Epithelial cell of proximal tubule (primary cell): ENCODE measurements around the gene MDM1. TPM values are rescaled to one million over a fixed set of nuclear protein-coding genes. Genes with fewer than 3 reads are reported as not detected.

Experiments
- DNase-seq: peaks from one replicate; pipeline ENCODE4 v3.0.0-alpha.2; 2011; ENCODE audit warnings: low read depth
- H3K4me3 ChIP-seq: 2 replicates; pipeline ENCODE4 v1.5.1; 2011; ENCODE audit warnings: low read depth, mild to moderate bottlenecking, low read length
- total RNA-seq: library from RNA; depleted of rRNA; stranded (reverse); fragments of >200 nt; gene quantifications from 2 replicates; pipeline ENCODE4 v1.2.3, GENCODE V29; 2015
- TF ChIP-seq, protein P1 (sequence below): conservative IDR thresholded peaks from 2 replicates; pipeline ENCODE4 v1.5.1; 2012; ENCODE audit warnings: low read depth, mild to moderate bottlenecking, low read length

MDM1 gene
- total RNA-seq, 1 donor from 2014 or later, result 3.9 TPM

DNA sequence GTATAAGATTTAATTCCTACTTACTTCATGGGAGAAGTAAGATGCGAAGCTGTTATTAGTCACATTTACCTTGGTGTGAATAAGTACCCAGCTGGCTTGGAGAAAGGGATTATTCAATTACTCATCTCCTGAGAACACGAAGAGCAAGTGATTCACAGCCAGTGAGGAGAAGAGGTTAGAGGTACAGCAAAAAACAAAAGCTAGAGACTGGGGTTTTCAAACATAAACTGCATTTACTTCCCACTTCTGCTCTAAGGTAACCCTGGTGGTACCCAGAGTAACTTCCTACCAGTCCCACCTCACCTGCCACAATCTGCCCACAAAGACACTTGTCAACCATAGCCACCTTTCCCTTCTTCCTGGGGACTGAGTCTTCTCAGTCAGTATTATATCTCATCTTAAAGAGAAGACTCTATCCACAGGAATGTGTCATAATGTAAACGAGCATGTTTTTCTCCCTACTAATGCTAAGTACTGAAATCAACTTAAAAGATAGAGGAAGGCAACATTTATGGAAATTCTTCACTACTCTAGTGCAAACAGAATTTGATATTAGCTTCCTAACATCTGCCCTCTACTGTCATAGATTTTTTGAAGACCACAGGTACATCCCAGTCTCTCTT lies 72.7 kb downstream of the MDM1 start:
- DNase-seq, result peak; percentile 69
- TF ChIP-seq, protein P1, sequence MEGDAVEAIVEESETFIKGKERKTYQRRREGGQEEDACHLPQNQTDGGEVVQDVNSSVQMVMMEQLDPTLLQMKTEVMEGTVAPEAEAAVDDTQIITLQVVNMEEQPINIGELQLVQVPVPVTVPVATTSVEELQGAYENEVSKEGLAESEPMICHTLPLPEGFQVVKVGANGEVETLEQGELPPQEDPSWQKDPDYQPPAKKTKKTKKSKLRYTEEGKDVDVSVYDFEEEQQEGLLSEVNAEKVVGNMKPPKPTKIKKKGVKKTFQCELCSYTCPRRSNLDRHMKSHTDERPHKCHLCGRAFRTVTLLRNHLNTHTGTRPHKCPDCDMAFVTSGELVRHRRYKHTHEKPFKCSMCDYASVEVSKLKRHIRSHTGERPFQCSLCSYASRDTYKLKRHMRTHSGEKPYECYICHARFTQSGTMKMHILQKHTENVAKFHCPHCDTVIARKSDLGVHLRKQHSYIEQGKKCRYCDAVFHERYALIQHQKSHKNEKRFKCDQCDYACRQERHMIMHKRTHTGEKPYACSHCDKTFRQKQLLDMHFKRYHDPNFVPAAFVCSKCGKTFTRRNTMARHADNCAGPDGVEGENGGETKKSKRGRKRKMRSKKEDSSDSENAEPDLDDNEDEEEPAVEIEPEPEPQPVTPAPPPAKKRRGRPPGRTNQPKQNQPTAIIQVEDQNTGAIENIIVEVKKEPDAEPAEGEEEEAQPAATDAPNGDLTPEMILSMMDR, result no peak
- H3K4me3 ChIP-seq, result no peak overlapping the region

GRCh38 chr12:68253504-68253903 lies 78.7 kb downstream of the MDM1 start, which contains the start of gene IL22:
Gene IL22 (minus strand): TSS chr12:68253604. CDS start chr12:68253448, 156 bp downstream.
- TF ChIP-seq, protein P1, result no peak
- DNase-seq, result no peak
- H3K4me3 ChIP-seq, result no peak within 1 kb of the TSS

DNA sequence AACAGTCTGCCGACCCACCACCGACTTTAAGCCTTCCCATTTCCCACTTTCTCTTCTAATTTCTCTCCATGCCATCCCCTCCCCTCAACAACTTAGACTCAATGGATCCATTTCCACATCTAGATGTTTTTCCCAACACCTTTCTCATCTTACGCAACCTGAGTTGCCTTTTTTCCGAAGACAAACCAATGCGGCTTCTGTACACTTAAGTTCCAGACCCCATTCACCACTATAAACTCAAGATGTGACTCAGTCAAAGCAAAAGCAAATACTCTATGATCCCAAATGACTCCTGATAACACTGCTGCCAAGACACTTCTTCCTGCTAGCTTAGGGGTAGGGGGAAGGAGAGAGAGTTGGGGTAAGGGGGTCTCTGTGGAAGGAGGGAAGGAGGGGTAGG lies 80.1 kb downstream of the MDM1 start:
- TF ChIP-seq, protein P1, result no peak
- no peak overlapping the region for H3K4me3 ChIP-seq
- DNase-seq, result no peak

DNA sequence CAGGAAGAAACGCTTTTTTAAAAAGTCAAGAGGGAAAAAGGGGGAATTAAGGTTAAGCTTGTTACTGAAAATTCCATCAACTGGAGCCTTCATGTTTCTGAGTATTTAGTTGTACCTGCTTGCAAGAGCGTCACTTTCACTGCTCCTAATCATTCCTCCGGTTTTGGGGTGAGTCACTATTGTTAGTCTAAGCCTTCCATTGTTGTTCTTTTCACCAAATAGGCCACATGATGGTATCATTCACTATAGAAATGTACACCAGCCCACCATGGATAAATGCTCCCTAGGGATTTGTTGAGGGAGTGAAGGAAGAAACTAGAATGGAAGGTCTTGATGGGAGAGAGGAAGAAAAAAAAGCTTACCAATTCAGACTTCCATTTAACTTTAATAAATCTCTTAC lies 81.7 kb downstream of the MDM1 start:
- no peak for DNase-seq
- TF ChIP-seq, protein P1, result no peak
- H3K4me3 ChIP-seq, result no peak overlapping the region

DNA sequence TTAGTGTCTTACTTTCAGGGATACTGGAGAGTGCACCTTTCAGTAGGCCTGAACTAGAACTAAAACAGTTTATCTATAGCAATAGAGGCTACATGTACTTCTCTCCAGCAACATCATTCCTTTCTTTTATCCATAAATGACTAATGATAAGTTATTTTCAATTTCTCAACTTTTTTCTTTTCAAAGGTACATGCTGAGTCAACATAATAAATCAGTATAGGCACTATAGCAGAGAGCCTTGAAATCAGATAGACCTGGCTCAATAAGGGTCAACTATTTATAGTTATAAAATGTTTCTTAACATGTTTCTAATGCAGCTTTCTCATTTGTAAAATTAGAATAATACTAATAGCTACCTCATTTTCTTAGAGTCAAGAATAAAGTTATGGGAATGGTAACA lies 84.4 kb downstream of the MDM1 start:
- TF ChIP-seq, protein P1, result no peak
- DNase-seq, result no peak
- H3K4me3 ChIP-seq, result no peak overlapping the region

GRCh38 chr12:68246350-68246749 lies 85.8 kb downstream of the MDM1 start:
- TF ChIP-seq, protein P1, result no peak
- H3K4me3 ChIP-seq, result no peak overlapping the region
- no peak for DNase-seq

DNA sequence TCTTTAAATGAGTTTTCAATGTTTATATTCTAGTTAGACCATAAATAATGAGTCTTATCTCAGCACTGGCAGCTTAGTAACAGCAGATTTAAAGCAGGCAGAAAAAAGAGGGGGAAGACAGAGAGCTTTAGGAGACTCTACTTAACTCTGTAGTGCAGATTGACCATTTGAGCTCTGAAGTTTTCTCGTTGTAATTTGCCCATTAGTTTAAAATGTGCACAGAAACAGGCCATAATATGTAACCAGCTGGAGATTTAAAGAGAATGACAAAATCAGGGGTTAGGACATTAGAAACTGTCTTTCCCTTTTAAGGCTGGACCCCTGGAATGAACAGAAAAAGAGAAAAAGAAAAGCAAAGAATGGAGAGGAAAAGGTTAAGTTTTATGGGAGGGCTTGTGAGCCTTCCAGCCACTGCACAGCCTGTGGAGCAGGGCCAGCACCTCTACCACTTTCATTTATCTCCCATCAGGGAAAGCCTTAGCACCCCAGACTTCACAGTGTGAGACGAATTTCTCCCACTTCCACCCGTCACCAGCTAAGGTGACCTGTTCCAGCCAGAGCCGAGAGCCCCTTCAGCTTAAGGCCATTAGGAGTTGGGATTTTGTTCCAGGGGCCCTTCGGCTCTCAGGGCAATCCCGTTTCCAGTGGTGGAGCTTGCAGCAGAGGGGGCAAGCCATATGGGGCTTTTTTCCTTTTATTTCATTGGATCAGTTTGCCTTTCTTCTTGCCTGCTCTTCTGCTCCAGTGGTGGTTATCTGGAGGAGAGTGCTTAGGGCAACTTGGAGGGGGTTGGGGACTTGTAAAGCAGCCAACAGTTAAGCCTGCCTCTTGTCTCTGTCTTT lies 86.8 kb downstream of the MDM1 start:
- H3K4me3 ChIP-seq, result no peak overlapping the region
- TF ChIP-seq, protein P1, result no peak
- no peak for DNase-seq
